ENCODE results near the gene SMR3B. TPM values are rescaled to one million over a fixed set of nuclear protein-coding genes. Genes with fewer than 3 reads are reported as not detected.

SMR3B gene
- total RNA-seq, 4 donors from 2014 or later = not detected

GRCh38 chr4:70371987-70372386, 10.9 kb upstream of the SMR3B start:
- Histone ChIP-seq H3K4me3 (no peak overlapping the region), H3K4me1 (no peaks in the 10 kb centered on the region), H3K36me3 (no peaks in the 10 kb centered on the region), H3K27me3 (no peaks in the 10 kb centered on the region), H3K9me3 (no peaks in the 10 kb centered on the region), H3K27ac (no peak overlapping the region)
- DNase-seq (ENCODE audit: low spot score in 2 of 2) = no peak
- WGBS, 2 donors = 83 to 91% methylated on average over 4 of the region's 4 CpGs
- no peak for TF ChIP-seq EP300 (IDR thresholded peaks at IDR 0.05)
- no peak for TF ChIP-seq CTCF (IDR thresholded peaks at IDR 0.05)
- TF ChIP-seq POLR2A (IDR thresholded peaks at IDR 0.05) = no peak

- Histone ChIP-seq H3K4me3 (no peak overlapping the region), H3K9me3 (no peaks in the 10 kb centered on the region), H3K36me3 (no peaks in the 10 kb centered on the region), H3K27ac (no peak overlapping the region), H3K27me3 (no peaks in the 10 kb centered on the region), H3K4me1 (no peaks in the 10 kb centered on the region)
- no peak for DNase-seq (ENCODE audit: low spot score in 2 of 2)
- WGBS, 2 donors = 73 to 77% methylated on average over 3 of the region's 3 CpGs
- TF ChIP-seq POLR2A (IDR thresholded peaks at IDR 0.05) (no peak), EP300 (IDR thresholded peaks at IDR 0.05) (no peak), CTCF (IDR thresholded peaks at IDR 0.05) (no peak)
Measured at GRCh38 chr4:70372760-70373159, 10.2 kb upstream of the SMR3B start.

- TF ChIP-seq EP300 (IDR thresholded peaks at IDR 0.05) (no peak), CTCF (IDR thresholded peaks at IDR 0.05) (no peak), POLR2A (IDR thresholded peaks at IDR 0.05) (no peak)
- H3K9me3 ChIP-seq = no peaks in the 10 kb centered on the region
Measured at GRCh38 chr4:70380578-70380977, 2.4 kb upstream of the SMR3B start.

GRCh38 chr4:70392057-70392776, 9.3 kb downstream of the SMR3B start:
- no peaks in the 10 kb centered on the region for H3K36me3 ChIP-seq
- TF ChIP-seq CTCF (IDR thresholded peaks at IDR 0.05) (no peak), EP300 (IDR thresholded peaks at IDR 0.05) (no peak), POLR2A (IDR thresholded peaks at IDR 0.05) (no peak)
- DNase-seq (ENCODE audit: low spot score in 2 of 2) = no peak
- no peak overlapping the region for H3K4me3 ChIP-seq
- H3K27ac ChIP-seq = no peak overlapping the region
- H3K27me3 ChIP-seq = no peaks in the 10 kb centered on the region
- no peaks in the 10 kb centered on the region for H3K4me1 ChIP-seq
- 73 to 80% methylated on average over 2 of the region's 2 CpGs for WGBS, 2 donors
- no peaks in the 10 kb centered on the region for H3K9me3 ChIP-seq

More at GRCh38 chr4:70380578-70380977, 2.4 kb upstream of the SMR3B start:
- no peak for DNase-seq (ENCODE audit: low spot score in 2 of 2)
- 85 to 86% methylated on average over 3 of the region's 3 CpGs for WGBS, 2 donors
- no peak overlapping the region for H3K27ac ChIP-seq
- no peaks in the 10 kb centered on the region for H3K36me3 ChIP-seq
- no peaks in the 10 kb centered on the region for H3K4me1 ChIP-seq
- H3K4me3 ChIP-seq = no peak overlapping the region
- H3K27me3 ChIP-seq = no peaks in the 10 kb centered on the region

GRCh38 chr4:70397580-70397979, 14.6 kb downstream of the SMR3B start, which contains the start of gene OPRPN:
TSS of gene OPRPN (plus strand) at chr4:70397940. CDS start at chr4:70399286, 1,346 bp downstream.
- no peaks in the 10 kb centered on the region for H3K4me1 ChIP-seq
- DNase-seq (ENCODE audit: low spot score in 2 of 2) = no peak
- no peaks in the 10 kb centered on the region for H3K36me3 ChIP-seq
- H3K27me3 ChIP-seq = no peaks in the 10 kb centered on the region
- TF ChIP-seq POLR2A (IDR thresholded peaks at IDR 0.05) (no peak), CTCF (IDR thresholded peaks at IDR 0.05) (no peak), EP300 (IDR thresholded peaks at IDR 0.05) (no peak)
- H3K9me3 ChIP-seq = no peaks in the 10 kb centered on the region
- no peak within 1 kb of the TSS for H3K27ac ChIP-seq
- H3K4me3 ChIP-seq = no peak within 1 kb of the TSS

Data from tibial nerve (tissue), 4 donors.